Measurements from ENCODE around the gene SLC25A33. TPM values are rescaled to one million over a fixed set of nuclear protein-coding genes. Genes with fewer than 3 reads are reported as not detected.

Gene SLC25A33
- total and polyA plus RNA-seq, 2 experiments from 2014 or later = 13.3 to 18.8 TPM

- no peak for TF ChIP-seq REST (IDR thresholded peaks at IDR 0.05; ENCODE audit: unreplicated experiment)
Measured at GRCh38 chr1:9631613-9632012, 92.3 kb downstream of the SLC25A33 start (continued).

GRCh38 chr1:9633493-9633892, 94.2 kb downstream of the SLC25A33 start:
- H3K4me1 Mint-ChIP-seq = peaks cover 5% of the 10 kb centered on the region; the same call in 2 of the 3 replicates
- H3K27me3 Mint-ChIP-seq (ENCODE audit: insufficient read depth, low read depth, poor library complexity) = peaks cover 1% of the 10 kb centered on the region
- H3K9me3 Mint-ChIP-seq = no peaks in the 10 kb centered on the region; the same call in 2 of the 3 replicates
- Histone ChIP-seq H3K27me3 (ENCODE audit: insufficient read depth) (no peaks in the 10 kb centered on the region), H3K27ac (ENCODE audit: low read depth) (no peak overlapping the region), H4K20me1 (replicated peaks; ENCODE audit: insufficient read depth) (no peaks in the 10 kb centered on the region), H2AFZ (no peak overlapping the region), H3F3A (replicated peaks; ENCODE audit: low read depth) (no peaks in the 10 kb centered on the region), H3K4me3 (no peak overlapping the region), H3K4me1 (ENCODE audit: insufficient read depth) (no peaks in the 10 kb centered on the region), H3K79me2 (replicated peaks; ENCODE audit: insufficient read depth) (no peaks in the 10 kb centered on the region), H3K36me3 (ENCODE audit: insufficient read depth) (no peaks in the 10 kb centered on the region), H3K4me2 (no peak overlapping the region), H3K9me2 (ENCODE audit: insufficient read depth) (no peaks in the 10 kb centered on the region)
- ATAC-seq (no peak), DNase-seq (ENCODE audit: low spot score) (no peak)
- no peaks in the 10 kb centered on the region for H3K36me3 Mint-ChIP-seq (ENCODE audit: low read depth)
- no peak overlapping the region for H3K27ac Mint-ChIP-seq
- no peak overlapping the region for H3K4me3 Mint-ChIP-seq
- TF ChIP-seq CTCF (conservative IDR thresholded peaks at IDR 0.05; ENCODE audit: low read depth in 2 of 2) (no peak), NANOG (IDR thresholded peaks at IDR 0.05; ENCODE audit: borderline replicate concordance) (no peak), POLR2AphosphoS5 (IDR thresholded peaks at IDR 0.05; ENCODE audit: low read depth) (no peak), EZH2phosphoT487 (IDR thresholded peaks at IDR 0.05; ENCODE audit: unreplicated experiment) (no peak), JUNB (IDR thresholded peaks at IDR 0.05; ENCODE audit: unreplicated experiment) (no peak), STAT1 (IDR thresholded peaks at IDR 0.05; ENCODE audit: unreplicated experiment) (no peak), ZNF462 (CRISPR knock-in tag; IDR thresholded peaks at IDR 0.05) (no peak), REST (IDR thresholded peaks at IDR 0.05; ENCODE audit: unreplicated experiment) (no peak), CREB1 (CRISPR knock-in tag; IDR thresholded peaks at IDR 0.05; ENCODE audit: low read depth) (no peak), ZNF114 (CRISPR knock-in tag; IDR thresholded peaks at IDR 0.05) (no peak), ZNF331 (CRISPR knock-in tag; IDR thresholded peaks at IDR 0.05; ENCODE audit: low read depth) (no peak)
